ENCODE measurements around the gene GLP2R.
A peak's percentile ranks its signal among the peaks of the same experiment; 100 is the strongest.
"Not testable (repeated sequence)": the region's sequence is repeated elsewhere in the genome, so short reads cannot be mapped to it uniquely, and the experiment has no call there.

The GLP2R gene

DNA sequence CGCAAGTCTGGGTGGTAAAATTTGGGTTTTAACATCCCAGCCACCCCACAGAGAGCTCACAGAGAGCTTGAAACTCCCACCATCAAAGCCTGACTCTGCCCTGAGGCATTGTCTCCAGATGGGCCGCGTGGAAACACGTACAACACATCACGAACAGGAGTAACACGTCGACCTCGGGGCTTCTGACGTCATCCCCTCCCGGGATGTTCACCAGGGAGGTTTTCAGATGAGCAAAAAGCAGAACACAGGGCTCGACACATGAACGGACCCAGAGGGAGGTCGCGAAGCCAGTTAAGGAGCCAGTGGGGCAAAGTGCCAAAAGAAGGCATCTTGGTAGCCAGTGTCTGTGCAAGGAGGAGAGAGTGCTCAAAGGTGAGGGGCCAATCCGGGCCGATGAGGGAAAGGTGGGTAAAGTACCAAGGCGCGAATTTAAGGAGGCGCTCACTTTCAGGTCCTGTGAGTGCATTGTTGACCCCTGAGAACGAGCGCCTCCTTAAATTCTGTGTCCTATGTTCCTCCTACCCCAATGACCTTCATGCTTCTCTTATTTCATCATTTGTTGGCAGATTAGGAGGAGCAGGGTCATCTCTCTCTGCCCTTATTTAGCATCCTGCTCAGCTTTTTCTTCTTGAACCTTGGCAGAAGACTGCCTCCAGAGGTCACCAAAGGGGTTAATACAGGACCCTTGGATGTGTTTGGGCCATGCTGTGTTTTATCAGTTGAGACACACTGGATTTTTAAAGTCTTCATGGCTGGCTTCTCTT lies 73.7 kb downstream of the GLP2R start:
- DNase-seq (ENCODE audit: low read depth in 2 of 2), result no peak

DNA sequence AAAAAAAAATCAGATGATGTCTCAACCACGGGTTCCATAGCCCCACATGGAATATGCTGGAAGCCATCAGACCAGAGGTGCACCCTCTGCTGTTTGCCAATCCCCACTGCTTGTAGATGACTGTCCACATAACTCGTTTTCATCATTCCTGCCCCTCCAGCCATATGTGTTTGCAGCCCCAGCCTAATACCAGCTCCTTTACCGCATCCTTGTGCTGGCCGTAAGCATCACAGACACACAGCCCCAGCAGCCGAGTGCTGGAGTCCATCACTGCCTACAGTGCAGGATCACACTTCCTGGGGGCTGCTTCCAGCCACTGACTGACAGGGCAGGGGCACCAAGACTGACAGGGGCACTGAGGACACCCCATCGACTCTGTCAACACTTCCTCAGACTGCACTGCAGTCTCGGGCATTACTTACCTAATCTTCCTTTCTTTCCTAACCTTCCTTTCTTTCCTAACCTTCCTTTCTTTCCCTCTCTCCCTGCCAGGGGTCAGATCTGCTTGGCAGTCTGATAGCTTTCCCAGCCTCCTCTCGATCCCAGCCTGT lies 74.4 kb downstream of the GLP2R start:
- DNase-seq (ENCODE audit: low read depth in 2 of 2), result no peak

- no peak for DNase-seq (ENCODE audit: low read depth in 2 of 2)
These were observed 75.1 kb downstream of the GLP2R start for GRCh38 chr17:9900784-9901183.

DNA sequence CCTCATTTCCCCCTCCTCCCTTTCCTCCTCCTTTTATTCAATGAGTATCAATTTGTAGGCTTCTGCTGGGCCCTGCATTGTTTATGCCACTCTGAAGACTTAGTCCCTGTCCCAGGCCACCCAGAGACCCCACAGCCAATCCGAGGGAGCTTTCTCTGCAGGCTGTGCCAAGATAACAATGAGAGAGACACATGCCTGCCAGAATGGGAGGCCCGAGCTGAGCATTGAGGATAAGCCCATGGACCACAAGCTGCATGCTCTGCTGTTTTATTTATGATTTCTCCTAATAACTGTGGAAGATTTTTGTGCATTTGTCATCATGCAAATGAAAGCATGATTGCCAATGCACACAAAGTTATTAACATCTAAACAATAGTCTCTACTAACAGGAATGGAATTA lies 76.4 kb downstream of the GLP2R start:
- no peak for DNase-seq (ENCODE audit: low read depth in 2 of 2)

DNA sequence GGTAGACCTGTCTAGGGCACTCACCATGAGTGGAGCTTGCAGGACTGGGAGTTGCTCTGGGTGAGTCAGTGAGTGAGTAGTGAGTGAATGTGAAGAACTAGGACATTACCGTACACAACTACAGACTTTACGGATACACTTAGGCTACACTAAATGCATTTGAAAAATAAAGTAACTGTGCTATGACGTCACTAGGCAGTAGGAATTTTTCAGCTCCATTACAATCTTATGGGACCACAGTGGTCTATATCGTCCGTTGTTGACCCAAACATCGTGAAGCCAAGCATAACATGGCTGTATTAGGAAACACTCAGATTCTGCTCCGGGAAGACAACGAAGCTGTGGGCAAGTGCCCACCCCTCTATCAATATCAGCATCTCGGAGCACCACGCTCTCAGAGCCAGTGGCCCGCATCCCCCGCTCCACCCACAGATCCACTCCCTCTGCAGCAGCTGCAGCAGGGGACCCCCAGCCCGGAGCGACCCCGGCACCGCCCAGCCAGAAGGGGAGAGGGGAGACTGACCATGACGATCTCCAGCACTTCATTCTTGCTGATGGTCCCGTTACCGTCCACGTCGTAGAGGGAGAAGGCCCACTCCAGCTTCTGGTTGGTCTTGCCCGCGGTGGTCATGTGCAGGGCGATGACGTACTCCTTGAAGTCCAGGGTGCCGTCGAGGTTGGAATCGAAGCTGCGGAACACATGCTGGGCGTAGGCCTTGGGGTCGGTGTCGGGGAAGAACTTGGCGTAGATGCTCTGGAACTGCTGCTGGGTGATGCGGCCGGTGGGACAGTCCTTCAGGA lies 78.8 kb downstream of the GLP2R start:
- DNase-seq (ENCODE audit: low read depth in 2 of 2), result no peak

GRCh38 chr17:9905078-9905415 lies 79.3 kb downstream of the GLP2R start, which contains the start of gene RCVRN:
TSS of gene RCVRN (minus strand) at chr17:9905271. CDS start at chr17:9905180, 91 bp downstream.
- no peak for DNase-seq (ENCODE audit: low read depth in 2 of 2)

DNA sequence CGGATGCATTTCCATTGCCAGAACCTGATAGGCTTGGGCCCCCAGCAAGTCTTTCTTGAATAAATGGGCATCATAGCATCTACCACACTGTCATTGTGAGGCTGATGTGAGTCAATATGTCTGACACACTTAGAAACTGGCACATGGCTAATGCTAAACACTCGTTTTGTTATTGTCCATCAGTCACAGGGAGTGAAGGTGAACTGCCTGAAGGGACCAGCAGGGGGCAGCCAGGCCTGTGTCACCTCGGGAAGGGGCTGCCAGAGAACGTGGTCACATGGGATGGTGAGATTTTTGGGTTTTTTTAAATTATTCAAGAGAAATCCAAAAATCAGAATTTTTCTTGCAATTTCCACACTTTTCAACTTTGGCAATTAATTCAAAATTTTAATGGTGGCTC lies 80.2 kb downstream of the GLP2R start:
- peak in 1 of 2 donors; percentile 34 for DNase-seq (ENCODE audit: low read depth in 2 of 2)

DNA sequence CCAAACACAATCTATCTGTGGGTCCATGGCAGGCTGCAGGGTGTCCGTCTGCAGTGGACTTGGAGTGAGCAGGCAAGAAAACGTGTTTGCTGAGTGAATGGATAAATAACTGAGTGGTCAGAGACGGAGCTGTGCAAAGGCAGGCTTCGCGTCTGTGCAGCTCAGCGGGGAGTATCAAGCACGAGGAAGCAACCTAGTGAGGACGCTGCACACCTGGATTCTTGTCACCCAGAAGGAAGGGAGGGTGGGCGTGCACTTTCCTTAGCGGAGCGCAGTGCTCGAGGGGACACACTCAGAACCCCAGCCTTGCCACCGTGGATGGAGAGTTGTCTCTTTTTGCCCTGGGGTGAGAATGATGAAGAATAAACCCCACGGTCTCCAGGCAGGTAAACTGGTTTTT lies 80.9 kb downstream of the GLP2R start:
- DNase-seq (ENCODE audit: low read depth in 2 of 2), result no peak

DNA sequence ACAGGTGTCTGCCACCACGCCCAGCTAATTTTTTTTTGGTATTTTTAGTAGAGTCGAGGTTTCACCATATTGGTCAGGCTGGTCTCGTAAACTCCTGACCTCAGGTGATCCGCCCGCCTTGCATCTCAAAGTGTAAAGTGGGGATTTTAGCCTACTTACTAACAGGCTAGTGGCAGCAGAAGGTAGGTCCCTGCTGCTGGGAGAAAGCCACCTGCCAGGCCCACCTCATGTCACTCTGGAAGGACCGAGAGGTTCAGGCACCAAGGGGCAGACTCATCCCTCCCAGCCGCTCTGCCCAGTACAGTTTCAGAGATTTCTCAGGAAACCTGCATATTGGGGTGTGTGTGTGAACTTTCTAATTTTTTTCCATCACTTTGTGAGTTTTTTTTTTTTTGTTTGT lies 81.4 kb downstream of the GLP2R start:
- no peak for DNase-seq (ENCODE audit: low read depth in 2 of 2)

DNA sequence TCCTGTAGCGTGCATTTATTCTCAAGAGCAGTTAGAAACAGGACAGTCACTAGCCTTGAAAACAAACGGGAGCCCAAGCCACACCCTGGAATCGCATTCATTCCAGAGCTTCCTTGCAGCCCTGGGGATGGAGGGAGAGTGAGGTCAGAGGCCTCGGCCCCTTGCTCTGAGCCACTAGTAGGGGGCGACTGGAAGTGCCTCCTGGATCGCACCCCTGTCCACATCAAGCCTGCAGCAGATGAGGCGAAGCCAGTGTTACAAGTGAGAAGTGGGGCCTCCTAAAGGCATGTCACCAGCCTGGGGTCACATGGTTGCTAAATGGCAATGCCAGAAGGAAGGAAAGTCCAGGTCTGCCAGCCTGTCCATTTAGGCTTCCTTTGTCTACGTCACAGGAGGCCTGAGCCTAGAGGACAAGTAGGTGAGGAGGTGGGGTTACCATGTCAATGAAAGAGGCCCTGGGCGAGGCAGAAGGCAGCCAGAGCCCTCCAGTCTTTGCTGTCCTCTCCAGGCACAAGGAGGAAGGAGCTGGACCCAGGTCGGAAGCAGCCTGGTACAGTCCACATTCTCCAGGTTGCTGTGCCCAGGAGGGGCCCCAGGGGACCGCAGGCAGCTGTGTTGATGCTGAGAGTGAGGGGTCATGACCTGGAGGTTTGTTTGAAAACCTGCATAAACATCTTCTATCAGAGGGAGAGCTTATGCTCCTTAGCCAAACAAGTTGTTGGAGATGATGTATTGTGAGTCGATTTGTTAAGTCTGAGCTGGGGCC lies 82.3 kb downstream of the GLP2R start:
- no peak for DNase-seq (ENCODE audit: low read depth in 2 of 2)

DNA sequence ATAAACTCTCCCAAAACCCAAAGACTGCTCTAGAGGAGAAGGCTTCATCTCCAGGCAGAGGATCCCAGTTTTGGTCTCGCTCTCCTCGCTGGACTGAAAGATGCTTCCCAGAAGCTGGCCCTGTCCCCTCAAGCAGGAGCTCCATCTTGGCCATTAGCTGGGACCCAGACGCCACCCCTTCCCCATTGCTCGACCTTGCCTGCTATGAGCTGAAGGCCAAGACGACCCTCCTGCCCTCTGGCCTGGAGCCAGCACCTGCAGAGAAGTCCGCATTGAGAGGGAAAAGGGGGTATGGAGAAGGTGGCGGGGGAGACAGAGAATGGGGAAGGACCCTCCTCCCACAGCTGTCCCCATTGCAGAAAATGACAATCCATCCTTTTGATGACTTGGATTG lies 82.9 kb downstream of the GLP2R start:
- DNase-seq (ENCODE audit: low read depth in 2 of 2), result no peak

- DNase-seq (ENCODE audit: low read depth in 2 of 2), result no peak
These were observed 85.4 kb downstream of the GLP2R start for GRCh38 chr17:9911089-9911488.

DNA sequence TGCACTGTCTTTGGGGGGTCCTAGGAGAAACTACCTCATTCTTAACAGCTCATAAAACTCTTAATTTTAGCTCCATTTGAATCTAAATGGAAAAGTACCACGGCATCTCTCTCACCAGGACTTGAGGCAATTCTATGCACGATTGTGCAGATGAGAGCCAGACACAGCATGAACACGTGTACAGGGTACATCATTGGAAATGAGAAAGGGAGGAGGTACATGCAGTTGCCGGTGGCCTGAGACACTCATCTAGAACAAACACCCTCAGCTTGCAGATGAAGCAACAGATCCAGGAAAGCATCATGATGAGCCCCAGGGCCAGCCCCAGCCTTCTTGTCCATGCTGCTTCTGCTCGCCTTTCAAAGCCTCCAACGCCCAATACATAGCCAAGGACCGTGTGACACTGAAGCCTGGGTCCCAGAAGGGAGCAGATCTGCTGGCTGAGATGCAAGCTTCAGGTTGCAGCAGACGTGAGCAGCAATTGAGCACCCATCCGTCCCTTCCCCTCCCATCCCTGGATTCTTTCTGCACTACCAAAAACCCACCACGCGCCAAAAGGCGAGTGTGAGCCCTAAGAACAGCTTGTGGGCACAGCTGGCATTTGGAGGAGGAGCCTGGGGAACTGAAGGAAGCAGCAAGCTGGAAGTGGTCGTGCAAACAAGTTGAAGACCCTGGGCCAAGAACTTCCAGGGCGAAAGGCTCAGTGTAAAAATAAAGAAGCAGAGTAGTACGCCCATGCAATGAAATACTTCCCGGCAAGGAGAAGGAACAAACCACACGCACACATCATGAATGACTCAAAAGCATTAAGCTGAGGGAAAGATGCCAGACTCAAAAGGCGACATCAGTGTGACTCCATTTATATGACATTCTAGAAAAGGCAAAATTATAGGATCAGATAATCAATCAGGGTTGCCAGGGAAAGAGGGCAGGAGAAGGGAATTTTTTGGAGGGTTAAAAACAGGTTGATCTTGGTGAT lies 86.7 kb downstream of the GLP2R start:
- no peak for DNase-seq (ENCODE audit: low read depth in 2 of 2)

GRCh38 chr17:9913476-9913875 lies 87.8 kb downstream of the GLP2R start:
- DNase-seq (ENCODE audit: low read depth in 2 of 2), result no peak

DNA sequence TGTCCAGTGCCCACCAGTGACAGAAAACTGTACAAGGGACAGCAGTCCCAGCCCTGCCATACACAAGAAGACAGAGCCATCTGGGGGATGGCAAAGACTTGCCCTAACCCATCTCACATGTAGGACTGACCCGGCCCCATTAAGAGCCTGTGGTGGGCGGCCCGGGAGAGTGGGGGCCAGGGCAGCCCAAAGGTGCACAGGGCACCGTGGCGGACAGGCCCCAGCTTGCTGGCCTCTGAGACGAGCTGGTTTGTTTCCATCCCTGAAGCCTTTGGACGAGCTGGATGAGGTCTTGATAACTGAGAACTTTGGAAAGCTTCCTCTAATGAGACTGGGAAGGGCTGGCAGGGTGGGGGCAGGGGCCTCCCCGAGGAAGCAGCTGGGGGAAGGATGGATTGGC lies 90.4 kb downstream of the GLP2R start:
- no peak for DNase-seq (ENCODE audit: low read depth in 2 of 2)

DNA sequence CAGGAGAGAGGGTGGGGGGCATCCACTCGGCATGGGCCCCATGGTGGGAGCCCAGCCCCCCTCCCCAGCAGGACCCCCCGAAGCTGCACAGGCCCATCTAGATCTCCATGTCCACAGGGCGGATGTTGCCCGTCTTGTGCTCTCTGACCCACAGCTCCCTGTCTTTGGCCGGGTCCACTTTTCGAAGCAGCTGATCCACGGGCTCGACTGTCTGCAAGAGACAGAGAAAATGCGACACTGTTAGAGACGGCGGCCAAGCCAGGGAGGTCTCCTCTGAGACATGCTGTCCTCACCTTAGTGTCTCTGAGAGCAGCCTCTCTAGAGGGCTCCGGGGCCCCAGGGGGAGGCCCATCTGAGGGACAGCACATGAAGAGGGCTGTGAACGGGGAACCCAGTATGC lies 91.4 kb downstream of the GLP2R start:
- DNase-seq (ENCODE audit: low read depth in 2 of 2), result no peak

- no peak for DNase-seq (ENCODE audit: low read depth in 2 of 2)
These were observed 92.1 kb downstream of the GLP2R start for GRCh38 chr17:9917801-9918200.

- no peak for DNase-seq (ENCODE audit: low read depth in 2 of 2)
These were observed 92.6 kb downstream of the GLP2R start for GRCh38 chr17:9918352-9918751.

GRCh38 chr17:9918804-9919352 lies 93.2 kb downstream of the GLP2R start:
- DNase-seq (ENCODE audit: low read depth in 2 of 2), result no peak

GRCh38 chr17:9921216-9921615 lies 95.5 kb downstream of the GLP2R start:
- DNase-seq (ENCODE audit: low read depth in 2 of 2), result not testable (repeated sequence)
